Measurements from ENCODE around the gene HOXB2. TPM values are rescaled to one million over a fixed set of nuclear protein-coding genes. Genes with fewer than 3 reads are reported as not detected.
"Not testable (repeated sequence)": the region's sequence is repeated elsewhere in the genome, so short reads cannot be mapped to it uniquely, and the experiment has no call there.

The HOXB2 gene
- total RNA-seq, 2 experiments from 2014 or later, result not detected

GRCh38 chr17:48510761-48511604 is 33.9 kb downstream of the HOXB2 start:
- BruUV-seq (replicated peaks), result no TSS peak
- ChIA-PET CTCF (ENCODE audit: unreplicated experiment) (no interaction called here), POLR2A (interaction anchor here (0.6 to 0.7 kb wide), 3 partner anchors 13 to 151 kb away, joined by 5 to 8 read pairs (median 5); no protein-coding TSS in a partner anchor)
- peaks cover 19% of the 10 kb centered on the region for H3K4me1 ChIP-seq (ENCODE audit: insufficient read depth, low read length, poor library complexity, severe bottlenecking)
- no peak for DNase-seq (ENCODE audit: low spot score)
- H2AFZ ChIP-seq (ENCODE audit: low read length), result no peak overlapping the region
- no peaks in the 10 kb centered on the region for H3K79me2 ChIP-seq (ENCODE audit: insufficient read depth, low read depth, low read length)
- intact Hi-C loops (cut with micrococcal nuclease; ENCODE audit: unreplicated experiment), result no loop called here
- H3K27ac ChIP-seq (ENCODE audit: low read depth, low read length, poor library complexity, severe bottlenecking), result no peak overlapping the region
- H4K20me1 ChIP-seq (ENCODE audit: insufficient read depth, low read length), result no peaks in the 10 kb centered on the region
- no peaks in the 10 kb centered on the region for H3K36me3 ChIP-seq (ENCODE audit: insufficient read depth, low read length)
- H3K4me3 ChIP-seq (ENCODE audit: low read depth, low read length, poor library complexity, severe bottlenecking), result no peak overlapping the region
- no peak for TF ChIP-seq EZH2phosphoT487 (IDR thresholded peaks at IDR 0.05; ENCODE audit: borderline replicate concordance, low read depth, low read length)
- no peak for TF ChIP-seq CTCF (conservative IDR thresholded peaks at IDR 0.05; ENCODE audit: low read length)
- H3K9me2 ChIP-seq (ENCODE audit: insufficient read depth, low read length), result no peaks in the 10 kb centered on the region
- no peaks in the 10 kb centered on the region for H3K9me3 ChIP-seq (ENCODE audit: low read length)
- no peak overlapping the region for H3K4me2 ChIP-seq (ENCODE audit: low read length)

GRCh38 chr17:48510381-48510760 is 34.5 kb downstream of the HOXB2 start:
- intact Hi-C loops (cut with micrococcal nuclease; ENCODE audit: unreplicated experiment), result no loop called here
- TF ChIP-seq CTCF (conservative IDR thresholded peaks at IDR 0.05; ENCODE audit: low read length) (no peak), EZH2phosphoT487 (IDR thresholded peaks at IDR 0.05; ENCODE audit: borderline replicate concordance, low read depth, low read length) (no peak)
- BruUV-seq (replicated peaks), result no TSS peak
- H3K9me2 ChIP-seq (ENCODE audit: insufficient read depth, low read length), result no peaks in the 10 kb centered on the region
- ChIA-PET CTCF (ENCODE audit: unreplicated experiment) (no interaction called here), POLR2A (no interaction called here)
- H3K79me2 ChIP-seq (ENCODE audit: insufficient read depth, low read depth, low read length), result no peaks in the 10 kb centered on the region
- no peak for DNase-seq (ENCODE audit: low spot score)
- H3K4me3 ChIP-seq (ENCODE audit: low read depth, low read length, poor library complexity, severe bottlenecking), result no peak overlapping the region
- no peak overlapping the region for H3K27ac ChIP-seq (ENCODE audit: low read depth, low read length, poor library complexity, severe bottlenecking)
- H3K4me1 ChIP-seq (ENCODE audit: insufficient read depth, low read length, poor library complexity, severe bottlenecking), result peaks cover 25% of the 10 kb centered on the region
- H3K4me2 ChIP-seq (ENCODE audit: low read length), result no peak overlapping the region
- H2AFZ ChIP-seq (ENCODE audit: low read length), result no peak overlapping the region
- H3K36me3 ChIP-seq (ENCODE audit: insufficient read depth, low read length), result no peaks in the 10 kb centered on the region
- no peaks in the 10 kb centered on the region for H3K9me3 ChIP-seq (ENCODE audit: low read length)
- H4K20me1 ChIP-seq (ENCODE audit: insufficient read depth, low read length), result no peaks in the 10 kb centered on the region

- H3K36me3 ChIP-seq (ENCODE audit: insufficient read depth, low read length); H4K20me1 ChIP-seq (ENCODE audit: insufficient read depth, low read length); H3K79me2 ChIP-seq (ENCODE audit: insufficient read depth, low read depth, low read length); H3K4me3 ChIP-seq (ENCODE audit: low read depth, low read length, poor library complexity, severe bottlenecking); H3K4me2 ChIP-seq (ENCODE audit: low read length); H3K9me2 ChIP-seq (ENCODE audit: insufficient read depth, low read length); CTCF ChIA-PET (ENCODE audit: unreplicated experiment); H2AFZ ChIP-seq (ENCODE audit: low read length); POLR2A ChIA-PET; BruUV-seq (replicated peaks); intact Hi-C loops (cut with micrococcal nuclease; ENCODE audit: unreplicated experiment); DNase-seq (ENCODE audit: low spot score); H3K9me3 ChIP-seq (ENCODE audit: low read length); H3K27ac ChIP-seq (ENCODE audit: low read depth, low read length, poor library complexity, severe bottlenecking): not testable (repeated sequence)
- peaks cover 30% of the 10 kb centered on the region for H3K4me1 ChIP-seq (ENCODE audit: insufficient read depth, low read length, poor library complexity, severe bottlenecking)
Measured at GRCh38 chr17:48509708-48510107, 35.2 kb downstream of the HOXB2 start.
